Measurements from ENCODE around the gene SPCS1.
"Not testable (repeated sequence)": the region's sequence is repeated elsewhere in the genome, so short reads cannot be mapped to it uniquely, and the experiment has no call there.

Gene SPCS1

GRCh38 chr3:52695798-52696671, 9.9 kb upstream of the SPCS1 start:
- no peak for DNase-seq

- no peak for DNase-seq
These were observed 8.9 kb upstream of the SPCS1 start for GRCh38 chr3:52696830-52697631.

GRCh38 chr3:52697632-52697965, 8.3 kb upstream of the SPCS1 start:
- no peak for DNase-seq

- no peak for DNase-seq
These were observed 2.6 kb upstream of the SPCS1 start for GRCh38 chr3:52703341-52703740.

GRCh38 chr3:52704611-52705437, 1.1 kb upstream of the SPCS1 start:
- DNase-seq = no peak

- no peak for DNase-seq
These were observed 543 bp upstream of the SPCS1 start for GRCh38 chr3:52705438-52705687.

GRCh38 chr3:52707585-52707984, 1.7 kb downstream of the SPCS1 start:
- no peak for DNase-seq

GRCh38 chr3:52710512-52710911, 4.6 kb downstream of the SPCS1 start:
- DNase-seq = no peak

- no peak for DNase-seq
These were observed 6.6 kb downstream of the SPCS1 start for GRCh38 chr3:52712291-52713212.

GRCh38 chr3:52714335-52715302, 8.7 kb downstream of the SPCS1 start:
- DNase-seq = no peak

GRCh38 chr3:52715714-52716305, 9.9 kb downstream of the SPCS1 start:
- DNase-seq = no peak

GRCh38 chr3:52719618-52720017, 13.7 kb downstream of the SPCS1 start:
- DNase-seq = no peak

GRCh38 chr3:52721002-52721729, 15.3 kb downstream of the SPCS1 start:
- DNase-seq = no peak

- DNase-seq = no peak
These were observed 15.8 kb downstream of the SPCS1 start for GRCh38 chr3:52721730-52722008.

- DNase-seq = no peak
These were observed 16.6 kb downstream of the SPCS1 start for GRCh38 chr3:52722491-52722890.

- DNase-seq = no peak
These were observed 18.0 kb downstream of the SPCS1 start for GRCh38 chr3:52723935-52724334.

GRCh38 chr3:52724511-52724910, 18.6 kb downstream of the SPCS1 start:
- DNase-seq = no peak

- not testable (repeated sequence) for DNase-seq
These were observed 22.8 kb downstream of the SPCS1 start for GRCh38 chr3:52728753-52729152.

GRCh38 chr3:52730681-52731080, 24.8 kb downstream of the SPCS1 start:
- no peak for DNase-seq

- DNase-seq = no peak
These were observed 25.7 kb downstream of the SPCS1 start for GRCh38 chr3:52731590-52731989.
